SK-N-SH (cell line): Measurements from ENCODE around the gene TMEM163.

Experiments
- CHD2 ChIP-seq: fragments of 150-350 bp; IDR thresholded peaks from 2 replicates; pipeline ENCODE4 v1.6.1; 2018; ENCODE audit warnings: low read length; ENCODE audit not compliant: partially characterized antibody
- EZH2phosphoT487 ChIP-seq: fragments of 200-600 bp; sonication (generic); IDR thresholded peaks from 2 replicates; pipeline ENCODE4 v1.6.1; 2017; ENCODE audit warnings: low read depth, mixed run types, mild to moderate bottlenecking, antibody characterized with exemption, moderate library complexity, borderline replicate concordance
- FOXJ3 ChIP-seq: sonication (generic); formaldehyde crosslinking; IDR thresholded peaks from 2 replicates; pipeline ENCODE4 v1.5.1; 2020; ENCODE audit warnings: mild to moderate bottlenecking, missing genetic modification reagents
- FOXM1 ChIP-seq: IDR thresholded peaks from 2 replicates; pipeline ENCODE4 v1.4.0; 2012; ENCODE audit warnings: low read depth, mild to moderate bottlenecking
- GABPA ChIP-seq: IDR thresholded peaks from 2 replicates; pipeline ENCODE4 v1.4.0; 2012; ENCODE audit warnings: low read depth, mild to moderate bottlenecking
- NFIC ChIP-seq: IDR thresholded peaks from 2 replicates; pipeline ENCODE4 v1.4.0; 2012; ENCODE audit warnings: borderline replicate concordance
- POLR2AphosphoS5 ChIP-seq: IDR thresholded peaks from 2 replicates; pipeline ENCODE4 v1.6.1; 2012; ENCODE audit warnings: low read depth, low read length
- RAD21 ChIP-seq: IDR thresholded peaks from 2 replicates; pipeline ENCODE4 v1.6.1; 2012; ENCODE audit warnings: mild to moderate bottlenecking, low read length
- RCOR1 ChIP-seq: fragments of 150-350 bp; IDR thresholded peaks from 2 replicates; pipeline ENCODE4 v1.6.1; 2017; ENCODE audit warnings: antibody characterized with exemption, low read length
- TF ChIP-seq, protein P1 (sequence below): fragments of 200-600 bp; sonication (generic); IDR thresholded peaks from 2 replicates; pipeline ENCODE4 v1.6.1; 2017; ENCODE audit warnings: antibody characterized with exemption, mild to moderate bottlenecking, moderate library complexity

DNA sequence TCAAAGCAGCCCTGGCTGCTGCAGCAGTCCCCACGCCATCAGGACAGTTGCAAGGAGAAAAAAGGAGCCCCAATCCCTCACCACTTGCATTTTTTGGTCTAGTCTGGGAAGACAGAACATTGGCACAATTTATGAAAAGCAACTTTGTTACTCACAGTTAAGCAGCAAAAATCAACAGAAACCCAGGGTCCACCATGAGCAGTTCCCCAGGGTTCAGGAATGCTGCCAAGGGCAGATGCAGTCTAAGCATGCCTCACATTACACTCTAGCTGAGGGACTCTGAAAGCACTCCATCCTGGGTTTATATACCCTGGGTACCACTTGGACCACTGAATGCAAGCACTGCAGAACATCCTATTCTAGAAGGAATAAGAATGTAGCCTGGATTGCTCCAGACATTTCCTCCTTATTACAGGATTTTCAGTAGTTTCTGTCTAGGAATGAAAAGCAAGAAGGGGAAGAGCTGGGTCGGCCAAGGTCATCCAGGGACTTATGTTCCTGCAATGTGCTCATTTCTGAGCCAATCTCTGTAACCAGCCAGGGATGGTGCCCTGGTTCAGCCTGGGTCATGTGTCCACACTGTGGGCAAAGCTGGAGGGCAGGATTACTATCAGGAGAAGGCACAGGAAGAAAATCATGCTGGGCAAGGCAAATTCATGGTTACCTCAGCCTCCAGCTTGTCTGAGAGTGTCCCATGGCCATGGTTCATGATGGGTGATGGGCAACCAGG, 19.5 kb upstream of the TMEM163 start:
- no peak for TF ChIP-seq EZH2phosphoT487
- TF ChIP-seq, protein P1, sequence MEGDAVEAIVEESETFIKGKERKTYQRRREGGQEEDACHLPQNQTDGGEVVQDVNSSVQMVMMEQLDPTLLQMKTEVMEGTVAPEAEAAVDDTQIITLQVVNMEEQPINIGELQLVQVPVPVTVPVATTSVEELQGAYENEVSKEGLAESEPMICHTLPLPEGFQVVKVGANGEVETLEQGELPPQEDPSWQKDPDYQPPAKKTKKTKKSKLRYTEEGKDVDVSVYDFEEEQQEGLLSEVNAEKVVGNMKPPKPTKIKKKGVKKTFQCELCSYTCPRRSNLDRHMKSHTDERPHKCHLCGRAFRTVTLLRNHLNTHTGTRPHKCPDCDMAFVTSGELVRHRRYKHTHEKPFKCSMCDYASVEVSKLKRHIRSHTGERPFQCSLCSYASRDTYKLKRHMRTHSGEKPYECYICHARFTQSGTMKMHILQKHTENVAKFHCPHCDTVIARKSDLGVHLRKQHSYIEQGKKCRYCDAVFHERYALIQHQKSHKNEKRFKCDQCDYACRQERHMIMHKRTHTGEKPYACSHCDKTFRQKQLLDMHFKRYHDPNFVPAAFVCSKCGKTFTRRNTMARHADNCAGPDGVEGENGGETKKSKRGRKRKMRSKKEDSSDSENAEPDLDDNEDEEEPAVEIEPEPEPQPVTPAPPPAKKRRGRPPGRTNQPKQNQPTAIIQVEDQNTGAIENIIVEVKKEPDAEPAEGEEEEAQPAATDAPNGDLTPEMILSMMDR = no peak
- no peak for TF ChIP-seq FOXJ3 (CRISPR knock-in tag)
- TF ChIP-seq NFIC = no peak
- TF ChIP-seq RCOR1 = no peak
- TF ChIP-seq RAD21 = no peak
- TF ChIP-seq FOXM1 = no peak
- no peak for TF ChIP-seq POLR2AphosphoS5
- TF ChIP-seq GABPA = no peak
- no peak for TF ChIP-seq CHD2
